ENCODE measurements around the gene RTL9. TPM values are rescaled to one million over a fixed set of nuclear protein-coding genes. Genes with fewer than 3 reads are reported as not detected.
"Not testable (repeated sequence)": the region's sequence is repeated elsewhere in the genome, so short reads cannot be mapped to it uniquely, and the experiment has no call there.

The RTL9 gene
- 0.15 TPM in 1 of 2 replicates, not detected in the other for total RNA-seq

- no peak for DNase-seq (ENCODE audit: low read depth)
These were observed at the start of gene RTL9 for GRCh38 chrX:110358548-110358947. Gene RTL9 (plus strand): TSS chrX:110358848. CDS start chrX:110450618, 91,770 bp downstream.

DNA sequence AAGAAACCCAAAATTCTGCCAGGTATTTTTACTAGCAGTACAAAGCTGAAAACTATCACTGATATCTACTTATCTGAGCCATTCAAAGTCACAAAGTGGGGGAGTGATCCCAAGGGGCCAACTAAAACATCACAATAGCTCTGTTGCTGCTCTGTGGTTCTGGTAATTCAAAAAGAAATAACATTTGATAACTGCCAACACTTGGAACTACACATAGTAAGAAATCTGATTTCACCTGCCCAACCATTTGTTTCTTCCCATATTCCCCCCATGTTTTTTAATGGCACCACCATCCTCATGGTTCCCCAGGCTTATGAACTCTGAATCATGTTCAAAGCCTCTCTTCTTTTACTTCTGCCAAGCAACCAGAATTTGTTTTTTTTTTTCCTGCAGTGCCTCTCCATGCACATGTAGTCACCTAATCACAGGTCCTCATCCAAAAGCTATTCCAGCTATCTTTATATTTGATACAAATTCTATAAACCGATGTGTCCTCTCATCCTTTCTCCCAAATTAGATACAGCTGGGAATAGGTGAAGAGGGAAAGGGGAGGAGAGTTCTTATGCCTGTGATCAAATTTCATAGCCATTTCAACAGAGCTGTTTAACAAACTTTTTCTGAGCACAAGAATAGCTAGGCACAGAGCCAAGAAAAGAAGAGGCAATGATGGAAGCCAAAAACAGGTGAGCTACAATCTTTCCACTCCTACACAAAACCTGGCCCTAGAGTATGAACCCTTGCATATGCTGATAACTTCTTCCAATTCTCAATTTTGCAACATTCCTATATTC, 48.5 kb upstream of the RTL9 start:
- DNase-seq (ENCODE audit: low read depth) = no peak

GRCh38 chrX:110310896-110311295, 47.8 kb upstream of the RTL9 start:
- DNase-seq (ENCODE audit: low read depth) = peak; percentile 35

GRCh38 chrX:110311437-110312230, 47.0 kb upstream of the RTL9 start:
- DNase-seq (ENCODE audit: low read depth) = no peak

DNA sequence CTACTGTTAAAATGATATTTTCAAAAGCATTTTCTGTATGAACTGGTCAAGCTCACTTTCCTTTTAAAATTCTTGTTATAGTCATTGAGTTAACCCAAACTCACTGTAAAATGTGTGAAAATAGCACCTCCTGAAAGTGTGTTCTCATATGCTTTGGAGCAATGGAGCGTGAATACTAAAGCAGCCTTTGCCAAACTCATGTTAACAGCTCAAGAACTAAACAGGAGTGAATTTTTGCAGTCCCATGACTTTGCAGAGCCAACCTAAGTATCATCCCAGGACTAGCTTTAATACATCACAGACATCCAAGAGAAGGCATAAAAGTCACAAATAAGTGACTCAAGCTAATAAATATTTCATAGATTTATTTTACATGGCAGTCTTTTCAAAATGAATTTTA, 43.1 kb upstream of the RTL9 start:
- peak; percentile 60 for DNase-seq (ENCODE audit: low read depth)

- DNase-seq (ENCODE audit: low read depth) = no peak
These were observed 42.1 kb upstream of the RTL9 start for GRCh38 chrX:110316351-110317060.

GRCh38 chrX:110317061-110317819, 41.4 kb upstream of the RTL9 start:
- DNase-seq (ENCODE audit: low read depth) = no peak

DNA sequence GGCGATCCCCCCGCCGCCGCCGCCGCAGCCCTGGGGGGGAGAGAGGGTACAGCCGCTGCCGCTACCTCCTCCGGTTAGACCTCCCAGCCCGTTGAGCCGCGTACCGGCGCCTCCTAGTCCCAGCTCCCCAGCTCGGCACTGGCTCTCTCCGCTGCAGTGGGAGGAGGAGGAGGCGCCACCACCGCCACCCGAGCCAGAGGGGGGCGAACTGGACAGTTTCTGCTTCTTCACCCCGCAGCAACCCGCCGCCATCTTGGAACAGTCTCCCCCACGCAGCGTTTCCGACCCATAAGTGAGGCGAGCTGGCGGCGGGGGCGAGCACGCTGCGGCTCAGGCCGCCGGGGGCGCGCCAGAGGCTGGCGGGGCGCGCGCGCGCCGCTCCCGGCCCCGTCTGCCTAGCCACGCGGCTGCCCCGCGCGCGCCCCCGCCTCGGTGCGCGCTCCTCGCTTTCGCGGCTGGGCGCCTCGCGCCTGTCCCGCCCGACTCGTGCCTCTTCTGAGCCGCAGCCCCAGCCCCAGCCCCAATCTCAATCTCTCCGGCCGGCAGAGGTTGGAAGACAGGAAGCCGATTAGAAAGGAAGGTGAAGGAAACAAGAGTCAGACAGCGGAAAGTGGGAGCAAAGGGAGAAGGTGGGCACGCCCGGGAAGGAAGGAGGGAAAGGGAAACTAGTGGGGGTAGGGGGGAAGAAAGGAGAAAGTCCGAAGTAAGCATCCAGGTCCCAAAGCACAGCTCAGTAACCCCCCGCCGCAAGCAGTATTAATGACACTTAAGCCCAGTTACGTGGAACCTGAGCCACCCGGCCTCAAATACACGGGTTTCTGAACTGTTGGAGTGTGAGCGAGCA, 40.6 kb upstream of the RTL9 start, which contains the start of gene AMMECR1:
Gene AMMECR1 (minus strand): TSS at position 266 of the 844 bp plus-strand sequence. CDS start 14 bp downstream, at position 252.
- DNase-seq (ENCODE audit: low read depth) = peak; percentile 37

GRCh38 chrX:110318664-110318968, 40.0 kb upstream of the RTL9 start:
- no peak for DNase-seq (ENCODE audit: low read depth)

GRCh38 chrX:110320381-110320987, 38.2 kb upstream of the RTL9 start:
- DNase-seq (ENCODE audit: low read depth) = no peak

GRCh38 chrX:110321081-110321480, 37.6 kb upstream of the RTL9 start:
- DNase-seq (ENCODE audit: low read depth) = no peak

DNA sequence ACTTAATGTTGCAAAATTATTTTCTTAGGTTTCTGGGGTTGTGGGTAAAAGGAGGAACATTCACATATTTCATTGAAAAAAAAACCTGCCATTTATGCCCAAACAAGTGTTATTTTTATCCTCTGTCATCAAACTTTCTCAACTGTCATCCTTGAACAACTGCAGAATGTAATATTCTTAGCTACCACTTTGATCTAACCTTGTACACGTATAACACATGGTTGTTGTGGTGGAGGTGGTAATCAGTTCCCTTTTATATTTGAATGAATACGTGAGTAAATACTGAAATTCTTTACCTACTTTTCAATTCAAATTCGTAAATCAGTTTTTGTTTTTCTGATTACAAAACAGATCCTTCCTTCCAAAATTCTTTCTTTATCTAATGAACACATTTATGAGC, 37.0 kb upstream of the RTL9 start:
- DNase-seq (ENCODE audit: low read depth) = no peak

- no peak for DNase-seq (ENCODE audit: low read depth)
These were observed 36.0 kb upstream of the RTL9 start for GRCh38 chrX:110322603-110323002.

DNA sequence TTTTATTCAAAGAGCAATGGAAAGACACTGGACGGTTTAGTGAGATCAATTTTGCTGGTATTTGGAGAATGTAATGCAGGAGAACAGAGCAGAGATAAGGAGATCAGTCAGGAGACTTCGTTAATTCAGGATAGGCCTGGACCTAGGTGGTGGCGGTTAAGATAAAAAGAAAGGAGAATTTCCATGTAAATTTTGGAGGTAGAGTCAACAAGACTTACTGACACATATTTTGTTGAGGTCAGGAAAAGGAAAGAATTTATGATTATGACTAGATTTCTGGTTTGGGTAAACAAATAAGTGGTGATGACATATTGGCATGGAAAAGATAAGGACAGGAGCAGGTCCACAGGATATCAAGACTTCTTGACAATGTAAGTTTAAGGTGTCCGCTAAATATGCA, 31.9 kb upstream of the RTL9 start:
- DNase-seq (ENCODE audit: low read depth) = no peak

GRCh38 chrX:110327336-110327735, 31.3 kb upstream of the RTL9 start:
- DNase-seq (ENCODE audit: low read depth) = no peak

- not testable (repeated sequence) for DNase-seq (ENCODE audit: low read depth)
These were observed 30.0 kb upstream of the RTL9 start for GRCh38 chrX:110328613-110329012.

- DNase-seq (ENCODE audit: low read depth) = no peak
These were observed 27.1 kb upstream of the RTL9 start for GRCh38 chrX:110331444-110332030.

DNA sequence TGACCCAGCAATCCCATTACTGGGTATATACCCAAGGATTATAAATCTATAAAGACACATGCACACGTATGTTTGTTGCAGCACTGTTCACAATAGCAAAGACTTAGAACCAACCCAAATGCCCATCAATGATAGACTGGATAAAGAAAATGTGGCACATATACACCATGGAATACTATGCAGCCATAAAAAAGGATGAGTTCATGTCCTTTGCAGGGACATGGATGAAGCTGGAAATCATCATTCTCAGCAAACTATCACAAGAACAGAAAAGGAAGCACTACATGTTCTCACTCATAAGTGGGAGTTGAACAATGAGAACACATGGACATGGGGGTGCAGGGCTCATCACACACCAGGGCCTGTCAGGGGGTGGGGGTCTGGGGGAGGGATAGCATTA, 25.2 kb upstream of the RTL9 start:
- DNase-seq (ENCODE audit: low read depth) = not testable (repeated sequence)

DNA sequence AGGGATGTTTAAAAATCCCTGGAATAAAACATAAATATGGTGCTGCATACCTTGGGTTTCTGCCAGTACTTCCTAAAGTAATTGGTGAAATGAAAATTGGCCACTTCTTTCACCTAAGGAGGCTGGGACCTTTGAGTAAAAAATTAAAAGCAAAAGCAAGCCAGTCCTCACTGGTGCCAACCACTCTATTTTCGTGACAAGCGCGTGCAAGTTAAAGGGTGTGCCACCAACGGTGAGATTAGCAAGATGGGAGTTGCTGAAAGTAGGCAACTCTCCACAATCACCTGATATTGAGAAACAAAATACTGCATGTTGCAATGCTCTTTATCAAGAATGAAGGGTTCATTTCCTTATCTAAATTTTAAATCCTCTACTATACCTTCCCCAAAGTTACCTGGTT, 19.7 kb upstream of the RTL9 start:
- peak; percentile 53 for DNase-seq (ENCODE audit: low read depth)
